D721Med (cell line): Measurements from ENCODE around the gene DNAJC16.

ENCODE experiments used
- DNase-seq: peaks from one replicate; pipeline ENCODE4 v3.0.0; 2011; ENCODE audit warnings: low spot score; ENCODE audit not compliant: insufficient read length
- FAIRE-seq: peaks from 2 replicates; lab custom pipeline; 2011; peaks lifted over from hg19 to GRCh38; lab: Jason Lieb, UNC
- CTCF ChIP-seq: IDR thresholded peaks from 2 replicates; pipeline ENCODE4 v1.5.1; 2012; ENCODE audit warnings: mild to moderate bottlenecking, control low read depth; ENCODE audit not compliant: insufficient read depth; ENCODE audit errors: missing control alignments

DNAJC16 gene

GRCh38 chr1:15621975-15622374 is 95.3 kb downstream of the DNAJC16 start:
- no peak for TF ChIP-seq CTCF
- DNase-seq (no peak), FAIRE-seq (no peak)

DNA sequence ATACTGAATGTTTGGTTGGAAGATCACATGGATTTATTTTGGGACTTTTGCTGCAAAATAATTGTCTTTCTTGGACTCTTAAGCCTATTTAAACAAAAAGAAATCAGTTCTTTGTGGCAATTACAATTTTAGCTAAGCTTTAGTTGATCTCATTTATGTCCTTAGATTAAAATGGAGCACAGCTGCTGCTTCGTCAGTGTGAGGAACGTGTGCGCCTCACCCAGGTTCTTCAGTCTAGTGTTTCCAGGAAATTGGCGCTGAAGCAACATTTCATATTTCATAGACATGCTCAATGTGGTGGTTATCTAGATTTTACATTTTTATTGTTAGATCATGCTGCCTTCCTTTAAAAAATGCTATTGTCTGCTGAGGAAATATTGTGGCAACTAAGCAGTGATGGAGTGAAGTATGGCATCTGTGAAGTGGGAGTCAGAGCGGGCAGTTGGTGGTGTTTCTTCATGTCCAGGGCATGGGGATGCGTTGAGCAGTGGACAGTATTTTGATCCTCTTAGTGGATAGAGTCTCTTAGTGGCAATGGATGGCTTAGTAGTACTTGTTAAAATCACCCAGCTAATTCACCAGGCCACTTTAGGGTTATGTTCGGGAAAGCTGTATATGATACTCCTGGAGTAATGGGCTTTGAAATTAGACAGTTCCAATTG is 96.2 kb downstream of the DNAJC16 start:
- FAIRE-seq: no peak
- TF ChIP-seq CTCF: no peak

GRCh38 chr1:15623435-15623834 is 96.8 kb downstream of the DNAJC16 start:
- no peak for FAIRE-seq

More for the DNA sequence above, 96.2 kb downstream of the DNAJC16 start:
- DNase-seq: no peak

DNA sequence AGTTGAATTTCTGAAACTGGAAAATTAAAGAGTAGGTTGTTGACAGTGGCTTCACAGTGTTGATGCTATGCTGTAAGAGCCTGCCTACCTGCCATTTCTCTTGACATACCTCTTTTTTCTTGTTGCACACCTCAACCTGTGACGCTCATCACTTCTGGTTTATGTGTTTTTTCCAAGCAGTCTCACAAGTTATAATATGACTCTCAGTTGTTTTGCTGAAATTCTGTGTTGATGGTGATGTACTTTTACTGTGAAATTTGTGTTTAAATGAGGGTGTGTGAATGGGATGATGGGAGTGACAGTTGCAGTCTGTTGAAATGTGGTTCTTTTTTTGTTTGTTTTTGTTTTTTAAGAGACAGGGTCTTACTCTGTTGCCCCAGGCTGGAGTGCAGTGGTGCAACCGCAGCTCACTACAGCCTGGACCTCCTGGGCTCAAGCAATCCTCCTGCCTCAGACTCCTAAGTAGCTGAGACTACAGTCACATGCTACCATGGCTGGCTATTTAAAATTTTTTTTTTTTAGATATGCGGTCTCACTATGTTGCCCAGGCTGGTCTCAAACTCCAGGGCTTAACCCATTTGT is 97.6 kb downstream of the DNAJC16 start:
- FAIRE-seq: no peak

More at GRCh38 chr1:15623435-15623834, 96.8 kb downstream of the DNAJC16 start:
- no peak for TF ChIP-seq CTCF
- DNase-seq: no peak

GRCh38 chr1:15625056-15625917 is 98.6 kb downstream of the DNAJC16 start:
- no peak for TF ChIP-seq CTCF
- FAIRE-seq: no peak

More for the DNA sequence above, 97.6 kb downstream of the DNAJC16 start:
- TF ChIP-seq CTCF: no peak
- DNase-seq: no peak

More at GRCh38 chr1:15625056-15625917, 98.6 kb downstream of the DNAJC16 start:
- DNase-seq: no peak
